Measurements from ENCODE around the gene ENO1. TPM values are rescaled to one million over a fixed set of nuclear protein-coding genes. Genes with fewer than 3 reads are reported as not detected.

The ENO1 gene
- total and polyA plus RNA-seq, 2 of the 4 experiments (the other 2 are of a cell fraction) = 2,125 to 3,643 TPM

DNA sequence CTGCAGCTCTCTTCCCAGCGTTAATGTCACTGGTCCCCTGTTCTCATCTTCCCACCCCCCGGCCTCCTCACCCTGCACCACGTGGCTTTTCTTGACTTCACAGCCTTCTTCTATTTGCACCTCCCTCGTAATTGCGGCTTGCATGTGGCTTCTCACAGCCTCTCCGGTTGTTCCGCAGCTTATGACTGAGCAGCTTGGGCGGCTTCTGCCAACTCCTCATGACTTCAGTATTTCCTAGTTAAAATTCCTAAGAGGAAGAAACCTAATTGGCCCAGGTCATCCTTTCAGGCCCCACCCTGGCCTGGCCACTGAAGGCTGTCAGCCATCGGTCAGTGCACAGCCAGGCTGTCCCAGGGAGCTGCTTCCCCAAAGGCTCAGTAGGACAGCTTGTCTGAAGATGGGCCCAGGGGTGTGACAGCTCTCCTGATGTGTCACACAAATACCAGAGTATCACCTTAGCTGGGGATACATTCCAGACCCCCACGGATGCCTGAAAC lies 52.5 kb downstream of the ENO1 start:
- peak overlapping the region; percentile 61 for H2BK120ac ChIP-seq (ENCODE audit: low read depth, low read length)
- H4K20me1 ChIP-seq (ENCODE audit: insufficient read depth, low read length) = no peaks in the 10 kb centered on the region
- 0 out of 3 replicates have a peak overlapping the region, but pooled peaks have one; percentile 58 for H2BK15ac ChIP-seq (ENCODE audit: low read depth, low read length)
- DNase-seq (peak; percentile 63), ATAC-seq (ENCODE audit: low read depth) (peak; percentile 19)
- BruUV-seq (replicated peaks) = no TSS peak
- peak overlapping the region; percentile 71; the same call in 1 of the 2 replicates for H3K14ac ChIP-seq (replicated peaks; ENCODE audit: low read depth, low read length)
- no peak overlapping the region for H2BK5ac ChIP-seq (ENCODE audit: low read depth, low read length, poor library complexity, severe bottlenecking)
- no peak overlapping the region for H3K18ac ChIP-seq (ENCODE audit: low read depth, low read length)
- 67% methylated on average over 5 of the region's 10 CpGs; no CpG with 5 or more reads in 1 of the 2 experiments for WGBS, 2 experiments (ENCODE audit: extremely low coverage in 2 of 2, insufficient read length in 1 of 2)
- ChIA-PET POLR2A (ENCODE audit: unreplicated experiment) (no interaction called here), CTCF (interaction anchor here (0.6 kb wide), 1 partner anchor 25 kb away, joined by 3 read pairs; no protein-coding TSS in a partner anchor)
- no peaks in the 10 kb centered on the region for H3K36me3 ChIP-seq (ENCODE audit: control insufficient read depth, insufficient read depth, low read length)
- no peak overlapping the region for H3K9ac ChIP-seq (ENCODE audit: low read depth, low read length)
- H3K27me3 ChIP-seq (ENCODE audit: control insufficient read depth, insufficient read depth, low read length) = no peaks in the 10 kb centered on the region
- no peak overlapping the region for H3K27ac ChIP-seq (ENCODE audit: insufficient read depth, low read length)
- peak overlapping the region; percentile 68 for H2AK9ac ChIP-seq (replicated peaks; ENCODE audit: low read depth, low read length, poor library complexity)
- H3K9me3 ChIP-seq (ENCODE audit: control insufficient read depth, insufficient read depth, low read length) = no peaks in the 10 kb centered on the region
- in situ Hi-C loops (cut with MboI; ENCODE audit: low sequenced_read_pairs) (no loop called here), dilution Hi-C loops (cut with HindIII; ENCODE audit: low sequenced_read_pairs, unreplicated experiment) (no loop called here), intact Hi-C loops (cut with micrococcal nuclease) (no loop called here)
- no peak overlapping the region for H3K4me3 ChIP-seq (ENCODE audit: insufficient read depth, low read depth, low read length)
- no peak overlapping the region for H3K4me2 ChIP-seq (ENCODE audit: low read depth, low read length)
- H3K23ac ChIP-seq (ENCODE audit: low read depth, low read length) = peak overlapping the region; percentile 44; the same call in 1 of the 2 replicates
- no peak overlapping the region for H2BK20ac ChIP-seq (ENCODE audit: low read depth, low read length)
- no peaks in the 10 kb centered on the region for H3K79me1 ChIP-seq (ENCODE audit: low read depth in 1 of 2, low read length in 2 of 2)
- H3K9me1 ChIP-seq (ENCODE audit: insufficient read depth, low read length) = no peaks in the 10 kb centered on the region
- H3K4me1 ChIP-seq (ENCODE audit: control insufficient read depth, insufficient read depth, low read length) = peaks cover 8% of the 10 kb centered on the region
- H4K5ac ChIP-seq (ENCODE audit: low read depth, low read length) = no peak overlapping the region; the same call in 1 of the 2 replicates
- TF ChIP-seq POLR2A (IDR thresholded peaks at IDR 0.05; ENCODE audit: low read depth, low read length) = no peak
- no peak for TF ChIP-seq FOS (IDR thresholded peaks at IDR 0.05; ENCODE audit: low read depth, low read length)
- no peak for TF ChIP-seq MAZ (IDR thresholded peaks at IDR 0.05; ENCODE audit: borderline replicate concordance, low read depth, low read length)
- TF ChIP-seq SMC3 (IDR thresholded peaks at IDR 0.05; ENCODE audit: low read depth, low read length) = no peak
- TF ChIP-seq MAFK (IDR thresholded peaks at IDR 0.05; ENCODE audit: low read depth, low read length) = no peak
- TF ChIP-seq, protein P1, sequence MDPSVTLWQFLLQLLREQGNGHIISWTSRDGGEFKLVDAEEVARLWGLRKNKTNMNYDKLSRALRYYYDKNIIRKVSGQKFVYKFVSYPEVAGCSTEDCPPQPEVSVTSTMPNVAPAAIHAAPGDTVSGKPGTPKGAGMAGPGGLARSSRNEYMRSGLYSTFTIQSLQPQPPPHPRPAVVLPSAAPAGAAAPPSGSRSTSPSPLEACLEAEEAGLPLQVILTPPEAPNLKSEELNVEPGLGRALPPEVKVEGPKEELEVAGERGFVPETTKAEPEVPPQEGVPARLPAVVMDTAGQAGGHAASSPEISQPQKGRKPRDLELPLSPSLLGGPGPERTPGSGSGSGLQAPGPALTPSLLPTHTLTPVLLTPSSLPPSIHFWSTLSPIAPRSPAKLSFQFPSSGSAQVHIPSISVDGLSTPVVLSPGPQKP (IDR thresholded peaks at IDR 0.05; ENCODE audit: borderline replicate concordance, low read depth, low read length) = no peak
- no peak for TF ChIP-seq RAD21 (IDR thresholded peaks at IDR 0.05; ENCODE audit: low read length)
- no peak for TF ChIP-seq MXI1 (IDR thresholded peaks at IDR 0.05; ENCODE audit: borderline replicate concordance, low read depth, low read length)
- TF ChIP-seq RFX5 (IDR thresholded peaks at IDR 0.05; ENCODE audit: low read depth, low read length) = no peak
- TF ChIP-seq, protein P2, sequence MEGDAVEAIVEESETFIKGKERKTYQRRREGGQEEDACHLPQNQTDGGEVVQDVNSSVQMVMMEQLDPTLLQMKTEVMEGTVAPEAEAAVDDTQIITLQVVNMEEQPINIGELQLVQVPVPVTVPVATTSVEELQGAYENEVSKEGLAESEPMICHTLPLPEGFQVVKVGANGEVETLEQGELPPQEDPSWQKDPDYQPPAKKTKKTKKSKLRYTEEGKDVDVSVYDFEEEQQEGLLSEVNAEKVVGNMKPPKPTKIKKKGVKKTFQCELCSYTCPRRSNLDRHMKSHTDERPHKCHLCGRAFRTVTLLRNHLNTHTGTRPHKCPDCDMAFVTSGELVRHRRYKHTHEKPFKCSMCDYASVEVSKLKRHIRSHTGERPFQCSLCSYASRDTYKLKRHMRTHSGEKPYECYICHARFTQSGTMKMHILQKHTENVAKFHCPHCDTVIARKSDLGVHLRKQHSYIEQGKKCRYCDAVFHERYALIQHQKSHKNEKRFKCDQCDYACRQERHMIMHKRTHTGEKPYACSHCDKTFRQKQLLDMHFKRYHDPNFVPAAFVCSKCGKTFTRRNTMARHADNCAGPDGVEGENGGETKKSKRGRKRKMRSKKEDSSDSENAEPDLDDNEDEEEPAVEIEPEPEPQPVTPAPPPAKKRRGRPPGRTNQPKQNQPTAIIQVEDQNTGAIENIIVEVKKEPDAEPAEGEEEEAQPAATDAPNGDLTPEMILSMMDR (conservative IDR thresholded peaks at IDR 0.05; ENCODE audit: low read depth, low read length) = no peak
- no peak for TF ChIP-seq BHLHE40 (IDR thresholded peaks at IDR 0.05; ENCODE audit: low read depth, low read length)
- no peak for TF ChIP-seq CHD1 (IDR thresholded peaks at IDR 0.05; ENCODE audit: low read depth, low read length)
- TF ChIP-seq RCOR1 (IDR thresholded peaks at IDR 0.05; ENCODE audit: insufficient replicate concordance, low read length) = no peak
- TF ChIP-seq NFE2L2 (IDR thresholded peaks at IDR 0.05; ENCODE audit: low read depth, low read length) = no peak
- TF ChIP-seq CEBPB (IDR thresholded peaks at IDR 0.05; ENCODE audit: low read depth, low read length) = no peak
- TF ChIP-seq, protein P3, sequence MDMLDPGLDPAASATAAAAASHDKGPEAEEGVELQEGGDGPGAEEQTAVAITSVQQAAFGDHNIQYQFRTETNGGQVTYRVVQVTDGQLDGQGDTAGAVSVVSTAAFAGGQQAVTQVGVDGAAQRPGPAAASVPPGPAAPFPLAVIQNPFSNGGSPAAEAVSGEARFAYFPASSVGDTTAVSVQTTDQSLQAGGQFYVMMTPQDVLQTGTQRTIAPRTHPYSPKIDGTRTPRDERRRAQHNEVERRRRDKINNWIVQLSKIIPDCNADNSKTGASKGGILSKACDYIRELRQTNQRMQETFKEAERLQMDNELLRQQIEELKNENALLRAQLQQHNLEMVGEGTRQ (IDR thresholded peaks at IDR 0.05; ENCODE audit: low read depth, low read length) = no peak
- H2AFZ ChIP-seq (replicated peaks; ENCODE audit: low read length, poor library complexity) = peak overlapping the region; percentile 73
- H3K4ac ChIP-seq (ENCODE audit: low read depth, low read length) = peak overlapping the region; percentile 40
- no peak overlapping the region for H4K91ac ChIP-seq (ENCODE audit: insufficient read depth, low read depth, low read length)
- 0 out of 2 replicates have a peak overlapping the region, but pooled peaks have one; percentile 66 for H2AK5ac ChIP-seq (ENCODE audit: low read depth, low read length)
- peak overlapping the region in 1 of 2 experiments; percentile 58; a peak in 2 of 4 replicates for H4K8ac ChIP-seq (ENCODE audit: low read depth in 2 of 2, low read length in 2 of 2)
- H3K56ac ChIP-seq (ENCODE audit: extremely low read depth, insufficient read depth, low read length) = no peak overlapping the region
